Ovary (tissue), 3 donors: Measurements from ENCODE around the gene HSDL2.

Source experiments
- EP300 ChIP-seq: sonication (generic); formaldehyde crosslinking; IDR thresholded peaks from one replicate; pipeline ENCODE4 v1.6.1; 2017; ENCODE audit warnings: antibody characterized with exemption
- POLR2A ChIP-seq: fragments of 450-650 bp; IDR thresholded peaks from one replicate; pipeline ENCODE4 v1.6.1; 2017; ENCODE audit warnings: antibody characterized with exemption, mild to moderate bottlenecking, moderate library complexity
- TF ChIP-seq, protein P1 (sequence below), 3 donors: fragments of 450-650 bp in 2 of 3; fragments of 200-600 bp in 1 of 3; IDR thresholded peaks; one replicate each; pipeline versions ENCODE4 v1.5.1 to v1.8.0; 2016 to 2022; ENCODE audit warnings: antibody characterized with exemption in 3 of 3, mild to moderate bottlenecking in 1 of 3
- donor health status: DM: no; HTN: no; CAD: no.

DNA sequence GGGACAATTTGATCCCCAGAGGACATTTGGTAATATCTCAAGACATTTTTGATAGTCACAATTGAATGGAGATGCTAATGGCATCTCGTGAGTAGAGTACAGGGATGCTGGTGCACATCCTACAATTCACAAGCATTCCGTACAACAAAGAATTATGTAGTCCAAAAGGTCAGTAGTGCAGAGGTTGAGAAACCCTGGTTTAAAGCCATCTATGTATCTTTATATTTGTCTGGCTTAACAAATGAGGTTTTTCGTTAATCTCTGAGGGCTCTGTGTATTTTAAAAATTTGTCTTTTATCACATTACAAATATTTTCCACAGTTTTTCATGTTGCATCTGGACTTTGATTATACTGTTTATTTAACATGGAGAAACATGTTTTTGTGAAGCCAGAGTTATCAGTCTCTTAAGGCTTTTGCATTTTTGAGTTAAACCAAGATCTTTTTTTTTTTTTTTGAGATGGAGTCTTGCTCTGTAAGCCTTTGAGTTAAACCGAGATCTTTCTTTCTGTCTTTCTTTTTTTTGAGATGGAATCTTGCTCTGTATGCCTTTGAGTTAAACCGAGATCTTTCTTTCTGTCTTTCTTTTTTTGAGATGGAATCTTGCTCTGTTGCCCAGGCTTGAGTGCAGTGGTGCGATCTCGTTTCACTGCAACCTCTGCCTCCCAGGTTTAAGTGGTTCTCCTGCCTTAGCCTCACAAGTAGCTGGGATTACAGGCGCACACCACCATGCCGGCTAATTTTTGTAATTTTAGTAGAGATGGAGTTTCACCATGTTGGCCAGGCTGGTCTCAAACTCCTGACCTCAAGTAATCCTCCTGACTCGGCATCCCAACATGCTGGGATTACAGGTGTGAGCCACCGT, 2.8 kb downstream of the HSDL2 start:
- TF ChIP-seq, protein P1, sequence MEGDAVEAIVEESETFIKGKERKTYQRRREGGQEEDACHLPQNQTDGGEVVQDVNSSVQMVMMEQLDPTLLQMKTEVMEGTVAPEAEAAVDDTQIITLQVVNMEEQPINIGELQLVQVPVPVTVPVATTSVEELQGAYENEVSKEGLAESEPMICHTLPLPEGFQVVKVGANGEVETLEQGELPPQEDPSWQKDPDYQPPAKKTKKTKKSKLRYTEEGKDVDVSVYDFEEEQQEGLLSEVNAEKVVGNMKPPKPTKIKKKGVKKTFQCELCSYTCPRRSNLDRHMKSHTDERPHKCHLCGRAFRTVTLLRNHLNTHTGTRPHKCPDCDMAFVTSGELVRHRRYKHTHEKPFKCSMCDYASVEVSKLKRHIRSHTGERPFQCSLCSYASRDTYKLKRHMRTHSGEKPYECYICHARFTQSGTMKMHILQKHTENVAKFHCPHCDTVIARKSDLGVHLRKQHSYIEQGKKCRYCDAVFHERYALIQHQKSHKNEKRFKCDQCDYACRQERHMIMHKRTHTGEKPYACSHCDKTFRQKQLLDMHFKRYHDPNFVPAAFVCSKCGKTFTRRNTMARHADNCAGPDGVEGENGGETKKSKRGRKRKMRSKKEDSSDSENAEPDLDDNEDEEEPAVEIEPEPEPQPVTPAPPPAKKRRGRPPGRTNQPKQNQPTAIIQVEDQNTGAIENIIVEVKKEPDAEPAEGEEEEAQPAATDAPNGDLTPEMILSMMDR (IDR thresholded peaks at IDR 0.05) = no peak
- TF ChIP-seq POLR2A = no peak
- no peak for TF ChIP-seq EP300
